H1 (cell line): Measurements from ENCODE around the gene DNAJB8. TPM values are rescaled to one million over a fixed set of nuclear protein-coding genes. Genes with fewer than 3 reads are reported as not detected.
A peak's percentile ranks its signal among the peaks of the same experiment; 100 is the strongest.

ENCODE experiments used
- CTCF ChIA-PET: fragments of 300-600 bp; sonication (Branson Sonifier 250); formaldehyde crosslinking; loops from one replicate; lab custom pipeline; 2021; ENCODE audit not compliant: partially characterized antibody; lab: Charles Lee
- POLR2A ChIA-PET: fragments of 300-600 bp; sonication (Branson Sonifier 250); formaldehyde crosslinking; loops from one replicate; lab custom pipeline; 2021; ENCODE audit warnings: inconsistent platforms; ENCODE audit not compliant: partially characterized antibody; lab: Charles Lee
- DNase-seq, 2 experiments: peaks; one replicate each; pipeline versions ENCODE4 v3.0.0 to v3.0.0-alpha.2; 2010 to 2022; ENCODE audit warnings: low spot score in 2 of 2, low read depth in 1 of 2, mixed read lengths in 1 of 2
- FAIRE-seq: peaks from 2 replicates; lab custom pipeline; 2011; peaks lifted over from hg19 to GRCh38; lab: Jason Lieb, UNC
- H2AFZ ChIP-seq: 2 replicates; pipeline ENCODE4 v1.8.1; 2012; ENCODE audit warnings: low read length, inconsistent platforms
- H2AK5ac ChIP-seq: 2 replicates; pipeline ENCODE4 v1.6.1; 2013; ENCODE audit warnings: low read depth, low read length
- H2BK120ac ChIP-seq: replicated peaks from 2 replicates; pipeline ENCODE3; 2013; ENCODE audit warnings: low read depth, low read length, inconsistent platforms
- H2BK12ac ChIP-seq: 2 replicates; pipeline ENCODE4 v1.6.1; 2013; ENCODE audit warnings: low read depth, low read length
- H2BK15ac ChIP-seq: 2 replicates; pipeline ENCODE4 v1.6.1; 2013; ENCODE audit warnings: low read length
- H2BK20ac ChIP-seq: 2 replicates; pipeline ENCODE4 v1.6.1; 2013; ENCODE audit warnings: low read length
- H2BK5ac ChIP-seq: 2 replicates; pipeline ENCODE4 v1.6.1; 2013; ENCODE audit warnings: low read depth, low read length
- H3K14ac ChIP-seq: 2 replicates; pipeline ENCODE4 v1.6.1; 2013; ENCODE audit warnings: inconsistent platforms; ENCODE audit not compliant: insufficient read length
- H3K18ac ChIP-seq: 2 replicates; pipeline ENCODE4 v1.6.1; 2013; ENCODE audit warnings: low read length; ENCODE audit errors: extremely low read depth
- H3K23ac ChIP-seq: 2 replicates; pipeline ENCODE4 v1.6.1; 2013; ENCODE audit warnings: inconsistent platforms; ENCODE audit not compliant: insufficient read length
- H3K23me2 ChIP-seq: 2 replicates; pipeline ENCODE4 v1.6.1; 2013; ENCODE audit warnings: low read depth, low read length
- H3K27ac ChIP-seq: 2 replicates; pipeline ENCODE4 v1.6.1; 2011; ENCODE audit warnings: low read depth, low read length, inconsistent platforms
- H3K27me3 ChIP-seq, 4 experiments: replicated peaks in 1 of 4; 1 replicate in 1 of 4; 2 replicates in 3 of 4; pipeline versions ENCODE4 v1.6.1 to v1.8.1; 2011 to 2013; ENCODE audit warnings: low read length in 3 of 4, mild to moderate bottlenecking in 3 of 4, inconsistent platforms in 2 of 4, mixed read lengths in 2 of 4, moderate library complexity in 1 of 4; ENCODE audit not compliant: control insufficient read depth in 3 of 4, insufficient read depth in 3 of 4; ENCODE audit errors: extremely low read depth in 1 of 4
- H3K36me3 ChIP-seq, 4 experiments: 2 replicates each; pipeline versions ENCODE4 v1.6.1 to v1.8.1; 2011 to 2013; ENCODE audit warnings: mild to moderate bottlenecking in 4 of 4, low read length in 3 of 4, moderate library complexity in 2 of 4, control low read depth in 1 of 4, inconsistent platforms in 1 of 4; ENCODE audit not compliant: insufficient read depth in 4 of 4, control insufficient read depth in 2 of 4
- H3K4ac ChIP-seq: replicated peaks from 2 replicates; pipeline ENCODE3; 2013; ENCODE audit warnings: low read length, low read depth, mixed read lengths, inconsistent platforms; ENCODE audit not compliant: insufficient read length
- H3K4me1 ChIP-seq, 4 experiments: replicated peaks in 1 of 4; 1 replicate in 1 of 4; 2 replicates in 3 of 4; pipeline versions ENCODE4 v1.6.1 to v1.8.1; 2011 to 2013; ENCODE audit warnings: low read length in 3 of 4, inconsistent platforms in 2 of 4, mixed read lengths in 1 of 4; ENCODE audit not compliant: insufficient read depth in 4 of 4, control insufficient read depth in 3 of 4
- H3K4me2 ChIP-seq, 2 experiments: 2 replicates each; pipeline versions ENCODE4 v1.6.1 to v1.8.1; 2011 to 2013; ENCODE audit warnings: low read depth in 2 of 2, low read length in 2 of 2, control low read depth in 1 of 2, inconsistent platforms in 1 of 2, mild to moderate bottlenecking in 1 of 2; ENCODE audit not compliant: insufficient read depth in 1 of 2
- H3K4me3 ChIP-seq, 4 experiments: fragments of 200-600, 300-600 bp in 1 of 4; sonication (generic), shearing (Covaris generic), sonication (Bioruptor Twin) in 1 of 4; 2 replicates each; pipeline versions ENCODE4 v1.5.1 to v1.8.1; 2011 to 2016; ENCODE audit warnings: low read length in 4 of 4, low read depth in 3 of 4, control low read depth in 2 of 4, inconsistent platforms in 2 of 4, mild to moderate bottlenecking in 2 of 4, mixed read lengths in 1 of 4, moderate library complexity in 1 of 4; ENCODE audit not compliant: insufficient read depth in 2 of 4; ENCODE audit errors: extremely low read depth in 1 of 4
- H3K56ac ChIP-seq: replicated peaks from 2 replicates; pipeline ENCODE3; 2013; ENCODE audit warnings: low read depth, mild to moderate bottlenecking, mixed read lengths, low read length, inconsistent platforms; ENCODE audit not compliant: insufficient read length
- H3K79me1 ChIP-seq: 2 replicates; pipeline ENCODE4 v1.6.1; 2013; ENCODE audit warnings: low read depth, low read length, control low read depth
- H3K79me2 ChIP-seq, 2 experiments: 2 replicates each; pipeline versions ENCODE4 v1.6.1 to v1.8.1; 2012 to 2013; ENCODE audit warnings: low read length in 2 of 2, mild to moderate bottlenecking in 2 of 2, inconsistent platforms in 1 of 2; ENCODE audit not compliant: insufficient read depth in 2 of 2, control insufficient read depth in 1 of 2
- H3K9ac ChIP-seq, 4 experiments: replicated peaks in 1 of 4; 1 replicate in 1 of 4; 2 replicates in 3 of 4; pipeline versions ENCODE4 v1.6.1 to v1.8.1; 2011 to 2013; ENCODE audit warnings: low read depth in 3 of 4, low read length in 3 of 4, control low read depth in 2 of 4, mild to moderate bottlenecking in 2 of 4, moderate library complexity in 2 of 4, inconsistent platforms in 1 of 4; ENCODE audit errors: extremely low read depth in 1 of 4
- H3K9me3 ChIP-seq, 2 experiments: 2 replicates each; pipeline versions ENCODE4 v1.6.1 to v1.8.1; 2012 to 2013; ENCODE audit warnings: mild to moderate bottlenecking in 2 of 2, moderate library complexity in 2 of 2, control low read depth in 1 of 2, inconsistent platforms in 1 of 2, low read depth in 1 of 2, low read length in 1 of 2, mixed read lengths in 1 of 2; ENCODE audit not compliant: insufficient read depth in 2 of 2
- H4K20me1 ChIP-seq, 2 experiments: replicated peaks in 1 of 2; 2 replicates each; pipeline versions ENCODE3 to v1.8.1; 2011 to 2013; ENCODE audit warnings: inconsistent platforms in 2 of 2, low read length in 2 of 2, mild to moderate bottlenecking in 1 of 2; ENCODE audit not compliant: insufficient read depth in 2 of 2, control insufficient read depth in 1 of 2
- H4K5ac ChIP-seq: 2 replicates; pipeline ENCODE4 v1.6.1; 2013; ENCODE audit warnings: low read length, low read depth, mixed read lengths, inconsistent platforms; ENCODE audit not compliant: insufficient read length
- H4K8ac ChIP-seq: 2 replicates; pipeline ENCODE4 v1.8.0; 2013; ENCODE audit warnings: mild to moderate bottlenecking, moderate library complexity, low read length, inconsistent platforms; ENCODE audit not compliant: insufficient read depth; ENCODE audit errors: extremely low read depth
- H4K91ac ChIP-seq: replicated peaks from 2 replicates; pipeline ENCODE3; 2013; ENCODE audit warnings: low read length, mixed read lengths, inconsistent platforms; ENCODE audit not compliant: insufficient read length
- ASH2L ChIP-seq: fragments of 200-600, 300-600 bp; sonication (generic); IDR thresholded peaks from one replicate; pipeline ENCODE4 v1.7.1; 2017; ENCODE audit warnings: low read length
- CTCF ChIP-seq, 3 experiments: IDR thresholded peaks; 1 replicate in 2 of 3; 2 replicates in 1 of 3; pipeline versions ENCODE4 v1.5.1 to v1.6.1; 2011; ENCODE audit warnings: low read length in 3 of 3, mild to moderate bottlenecking in 3 of 3, inconsistent platforms in 2 of 3, low read depth in 1 of 3, moderate library complexity in 1 of 3; ENCODE audit not compliant: insufficient read depth in 1 of 3; ENCODE audit errors: control extremely low read depth in 1 of 3
- EZH2 ChIP-seq: fragments of 200-600 bp; sonication (generic); IDR thresholded peaks from 2 replicates; pipeline ENCODE4 v1.7.1; 2012; ENCODE audit warnings: low read depth, mild to moderate bottlenecking, moderate library complexity, low read length, inconsistent platforms; ENCODE audit not compliant: severe bottlenecking
- RAD21 ChIP-seq, 2 experiments: IDR thresholded peaks in 1 of 2; conservative IDR thresholded peaks in 1 of 2; 2 replicates each; pipeline ENCODE4 v1.6.1; 2011; ENCODE audit warnings: low read depth in 2 of 2, low read length in 2 of 2, improper control_type of control experiment in 1 of 2, inconsistent platforms in 1 of 2, mild to moderate bottlenecking in 1 of 2, moderate library complexity in 1 of 2
- WGBS, 2 experiments: shearing (Covaris generic) in 1 of 2; methylation state at CpG; one replicate each; pipeline versions ENCODE4 v1.1.6 to v1.1.7; 2013 to 2015; ENCODE audit warnings: low lambda C conversion rate in 2 of 2, mixed read lengths in 2 of 2, inconsistent platforms in 1 of 2, low coverage in 1 of 2, missing lambda C conversion rate in 1 of 2; ENCODE audit not compliant: insufficient replicate concordance in 2 of 2, insufficient coverage in 1 of 2, insufficient read length in 1 of 2; ENCODE audit errors: extremely low coverage in 1 of 2, missing lambda C conversion rate in 1 of 2; 5-methylcytosine and 5-hydroxymethylcytosine counted together
- polyA plus RNA-seq, 7 experiments: library from polyadenylated mRNA; depleted of rRNA in 3 of 7; stranded (reverse) in 5 of 7; unstranded in 2 of 7; fragments of >200 nt in 5 of 7; fragments of 200-250 nt in 2 of 7; gene quantifications; 1 replicate in 5 of 7; 2 replicates in 1 of 7; 4 replicates in 1 of 7; pipeline versions ENCODE4 v1.2.1 to v1.2.3, GENCODE V29; 2011 to 2013; ENCODE audit warnings: missing spikeins in 2 of 7, mixed read lengths in 2 of 7
- total RNA-seq: library from RNA; stranded (reverse); fragmentation: NEBNext Ultra II Directional; extraction: Animal tissue kit (Norgen Biotek cat#: 25700); gene quantifications from 2 replicates; pipeline ENCODE4 v1.2.1, GENCODE V29; 2021

Gene DNAJB8
- total and polyA plus RNA-seq, 2 of the 8 experiments (the other 6 are each of a cell fraction or from before 2014, with no cell fraction given) = not detected

GRCh38 chr3:128492671-128493569 is 26.2 kb upstream of the DNAJB8 start, which contains the start of gene GATA2:
TSS of gene GATA2 (minus strand) at chr3:128493201. CDS start at chr3:128487031, 6,170 bp downstream.
- Histone ChIP-seq H2BK15ac (no peak within 1 kb of the TSS; the same call in 1 of the 2 replicates), H3K36me3 (peaks cover 0 to 10% (median 0%) of the 10 kb centered on the region in 4 experiments; a peak in 1 of 8 replicates), H4K8ac (peak within 1 kb of the TSS; percentile 82; the same call in 1 of the 2 replicates), H3K4me3 (peak within 1 kb of the TSS in 1 of 4 experiments; percentile 50; a peak in 4 of 8 replicates), H3K4me1 (peaks cover 0 to 68% (median 43%) of the 10 kb centered on the region in 4 experiments; a peak in 6 of 7 replicates), H4K20me1 (peaks cover 7 to 29% of the 10 kb centered on the region in 2 experiments), H3K4me2 (peak within 1 kb of the TSS; percentile 60 to 63), H2AK5ac (0 out of 2 replicates have a peak within 1 kb of the TSS, but pooled peaks have one; percentile 43), H2BK5ac (peak within 1 kb of the TSS; percentile 52; the same call in 1 of the 2 replicates), H3K9me3 (no peaks in the 10 kb centered on the region; a peak in 1 of 4 replicates), H2AFZ (no peak within 1 kb of the TSS), H3K23me2 (peaks cover 20% of the 10 kb centered on the region; the same call in 1 of the 2 replicates), H2BK120ac (no peak within 1 kb of the TSS), H3K79me2 (no peaks in the 10 kb centered on the region), H4K5ac (no peak within 1 kb of the TSS), H3K18ac (peak within 1 kb of the TSS; percentile 32), H3K27me3 (peaks cover 95 to 99% (median 98%) of the 10 kb centered on the region in 4 experiments), H3K79me1 (no peaks in the 10 kb centered on the region), H2BK12ac (peak within 1 kb of the TSS; percentile 92; the same call in 1 of the 2 replicates), H4K91ac (peak within 1 kb of the TSS; percentile 47), H3K14ac (no peak within 1 kb of the TSS), H3K56ac (no peak within 1 kb of the TSS), H2BK20ac (peak within 1 kb of the TSS; percentile 86; the same call in 1 of the 2 replicates), H3K23ac (no peak within 1 kb of the TSS), H3K4ac (peak within 1 kb of the TSS; percentile 35), H3K9ac (no peak within 1 kb of the TSS), H3K27ac (no peak within 1 kb of the TSS)
- WGBS, 2 experiments = 5% methylated on average over 52 of the region's 78 CpGs; no CpG with 5 or more reads in 1 of the 2 experiments
- ChIA-PET CTCF (interaction anchor here (1.0 to 2.3 kb wide), 5 partner anchors 11 to 69 kb away, joined by 3 to 13 read pairs (median 5); no protein-coding TSS in a partner anchor), POLR2A (interaction anchor here (0.8 to 2.3 kb wide), 3 partner anchors 10 to 99 kb away, joined by 3 to 12 read pairs (median 3); no protein-coding TSS in a partner anchor)
- FAIRE-seq = no peak
- TF ChIP-seq EZH2 = peak; percentile 60
- peak in 1 of 3 experiments; percentile 12; a peak in 1 of 4 replicates for TF ChIP-seq CTCF (IDR thresholded peaks at IDR 0.05; ENCODE audit: control extremely low read depth in 1 of 3, insufficient read depth in 1 of 3, low read depth in 1 of 3, low read length in 3 of 3)
- TF ChIP-seq ASH2L = no peak
- peak; percentile 28 to 34; a peak in 2 of 4 replicates for TF ChIP-seq RAD21 (IDR thresholded peaks at IDR 0.05 in 1 of 2, conservative IDR thresholded peaks at IDR 0.05 in 1 of 2; ENCODE audit: low read depth in 2 of 2, low read length in 2 of 2)
- peak in 1 of 2 experiments; percentile 78 for DNase-seq
